Hepatocyte (in vitro differentiated cells): ENCODE results near the gene CNTNAP2. TPM values are rescaled to one million over a fixed set of nuclear protein-coding genes. Genes with fewer than 3 reads are reported as not detected.
A peak's percentile ranks its signal among the peaks of the same experiment; 100 is the strongest.

Experiments used
- DNase-seq: peaks from one replicate; pipeline ENCODE4 v3.0.0-alpha.2; 2016; ENCODE audit warnings: low spot score
- H2AFZ ChIP-seq: fragments of 200-600 bp; sonication (generic); 2 replicates; pipeline ENCODE4 v1.6.0; 2016; ENCODE audit warnings: antibody characterized with exemption, mild to moderate bottlenecking
- H3K27ac ChIP-seq: fragments of 200-600 bp; sonication (generic); 2 replicates; pipeline ENCODE4 v1.5.1; 2016; ENCODE audit warnings: mild to moderate bottlenecking
- H3K27me3 ChIP-seq: fragments of 200-600 bp; sonication (generic); 2 replicates; pipeline ENCODE4 v1.6.1; 2016
- H3K36me3 ChIP-seq: fragments of 200-600 bp; sonication (generic); replicated peaks from 2 replicates; pipeline ENCODE4 v1.5.1; 2016; ENCODE audit warnings: low read depth; ENCODE audit not compliant: insufficient read depth
- H3K4me1 ChIP-seq: fragments of 200-600 bp; sonication (generic); 2 replicates; pipeline ENCODE4 v1.5.1; 2016; ENCODE audit warnings: mild to moderate bottlenecking, moderate library complexity; ENCODE audit not compliant: insufficient read depth
- H3K4me2 ChIP-seq: fragments of 200-600 bp; sonication (generic); 2 replicates; pipeline ENCODE4 v1.6.0; 2016
- H3K4me3 ChIP-seq: fragments of 200-600 bp; sonication (generic); 2 replicates; pipeline ENCODE4 v1.5.1; 2016; ENCODE audit warnings: mild to moderate bottlenecking
- H3K79me2 ChIP-seq: fragments of 200-600 bp; sonication (generic); 2 replicates; pipeline ENCODE4 v1.6.0; 2017; ENCODE audit warnings: mild to moderate bottlenecking
- H3K9me2 ChIP-seq: fragments of 200-600 bp; sonication (generic); replicated peaks from 2 replicates; pipeline ENCODE4 v1.6.0; 2017; ENCODE audit warnings: mild to moderate bottlenecking; ENCODE audit not compliant: insufficient read depth
- H3K9me3 ChIP-seq: fragments of 200-600 bp; sonication (generic); 2 replicates; pipeline ENCODE4 v1.5.1; 2016; ENCODE audit warnings: low read depth, mild to moderate bottlenecking
- H4K20me1 ChIP-seq: fragments of 200-600 bp; sonication (generic); 2 replicates; pipeline ENCODE4 v1.6.0; 2016; ENCODE audit warnings: mild to moderate bottlenecking; ENCODE audit not compliant: insufficient read depth, poor library complexity, severe bottlenecking
- EZH2 ChIP-seq: fragments of 200-600 bp; sonication (generic); IDR thresholded peaks from 2 replicates; pipeline ENCODE4 v1.6.1; 2016; ENCODE audit warnings: antibody characterized with exemption, mild to moderate bottlenecking, borderline replicate concordance
- EZH2phosphoT487 ChIP-seq: fragments of 200-600 bp; sonication (generic); IDR thresholded peaks from one replicate; pipeline ENCODE4 v1.6.1; 2018; ENCODE audit warnings: antibody characterized with exemption, mild to moderate bottlenecking, low read depth, moderate library complexity; ENCODE audit not compliant: unreplicated experiment, severe bottlenecking
- WGBS: methylation state at CpG from one replicate; pipeline ENCODE4 v1.1.6; 2016; ENCODE audit warnings: low lambda C conversion rate; ENCODE audit errors: missing lambda C conversion rate; 5-methylcytosine and 5-hydroxymethylcytosine counted together
- polyA plus RNA-seq: library from polyadenylated mRNA; unstranded; fragments of >200 nt; fragmentation: Nextera tagmentation; extraction: Ambion mirVana; gene quantifications from 2 replicates; pipeline ENCODE4 v1.2.1, GENCODE V29; 2016
- total RNA-seq: library from RNA; depleted of rRNA; stranded (reverse); fragments of >200 nt; gene quantifications from 2 replicates; pipeline ENCODE4 v1.2.3, GENCODE V29; 2014
- TF ChIP-seq, protein P1 (sequence below): fragments of 200-600 bp; sonication (generic); IDR thresholded peaks from 2 replicates; pipeline ENCODE4 v1.5.1; 2016; ENCODE audit warnings: antibody characterized with exemption, mild to moderate bottlenecking; ENCODE audit not compliant: poor library complexity

CNTNAP2 gene
- total and polyA plus RNA-seq, 2 experiments from 2014 or later = 7.5 to 14.7 TPM

DNA sequence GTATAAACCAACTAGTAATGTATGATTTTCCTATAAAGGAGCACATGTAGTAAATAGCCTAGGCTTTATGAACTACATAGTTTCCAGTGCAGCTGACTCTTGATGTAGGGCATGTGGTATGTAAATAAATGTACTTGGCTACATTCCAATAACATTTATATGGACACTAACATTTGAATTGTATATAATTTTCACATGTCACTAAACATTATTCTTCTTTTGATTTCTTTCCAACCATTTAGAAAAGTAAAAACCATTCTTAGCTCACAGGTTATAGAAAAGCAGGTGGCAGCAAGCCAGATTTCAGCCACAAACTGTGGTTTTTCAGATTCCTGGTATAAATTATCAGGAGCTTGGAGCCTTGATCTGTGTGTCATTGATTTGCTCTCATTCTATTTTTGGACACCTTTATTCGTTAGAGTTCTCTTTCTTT, 1182.0 kb downstream of the CNTNAP2 start:
- Histone ChIP-seq H3K4me1 (no peaks in the 10 kb centered on the region), H3K4me3 (no peak overlapping the region), H3K4me2 (no peak overlapping the region), H4K20me1 (no peaks in the 10 kb centered on the region), H2AFZ (no peak overlapping the region), H3K27ac (no peak overlapping the region), H3K36me3 (no peaks in the 10 kb centered on the region), H3K9me3 (no peaks in the 10 kb centered on the region), H3K27me3 (no peaks in the 10 kb centered on the region), H3K79me2 (no peaks in the 10 kb centered on the region), H3K9me2 (no peaks in the 10 kb centered on the region)
- 45% methylated on average over 1 of the region's 1 CpG for WGBS
- TF ChIP-seq, protein P1, sequence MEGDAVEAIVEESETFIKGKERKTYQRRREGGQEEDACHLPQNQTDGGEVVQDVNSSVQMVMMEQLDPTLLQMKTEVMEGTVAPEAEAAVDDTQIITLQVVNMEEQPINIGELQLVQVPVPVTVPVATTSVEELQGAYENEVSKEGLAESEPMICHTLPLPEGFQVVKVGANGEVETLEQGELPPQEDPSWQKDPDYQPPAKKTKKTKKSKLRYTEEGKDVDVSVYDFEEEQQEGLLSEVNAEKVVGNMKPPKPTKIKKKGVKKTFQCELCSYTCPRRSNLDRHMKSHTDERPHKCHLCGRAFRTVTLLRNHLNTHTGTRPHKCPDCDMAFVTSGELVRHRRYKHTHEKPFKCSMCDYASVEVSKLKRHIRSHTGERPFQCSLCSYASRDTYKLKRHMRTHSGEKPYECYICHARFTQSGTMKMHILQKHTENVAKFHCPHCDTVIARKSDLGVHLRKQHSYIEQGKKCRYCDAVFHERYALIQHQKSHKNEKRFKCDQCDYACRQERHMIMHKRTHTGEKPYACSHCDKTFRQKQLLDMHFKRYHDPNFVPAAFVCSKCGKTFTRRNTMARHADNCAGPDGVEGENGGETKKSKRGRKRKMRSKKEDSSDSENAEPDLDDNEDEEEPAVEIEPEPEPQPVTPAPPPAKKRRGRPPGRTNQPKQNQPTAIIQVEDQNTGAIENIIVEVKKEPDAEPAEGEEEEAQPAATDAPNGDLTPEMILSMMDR = no peak
- no peak for TF ChIP-seq EZH2phosphoT487
- TF ChIP-seq EZH2 = no peak
- peak; percentile 13 for DNase-seq

DNA sequence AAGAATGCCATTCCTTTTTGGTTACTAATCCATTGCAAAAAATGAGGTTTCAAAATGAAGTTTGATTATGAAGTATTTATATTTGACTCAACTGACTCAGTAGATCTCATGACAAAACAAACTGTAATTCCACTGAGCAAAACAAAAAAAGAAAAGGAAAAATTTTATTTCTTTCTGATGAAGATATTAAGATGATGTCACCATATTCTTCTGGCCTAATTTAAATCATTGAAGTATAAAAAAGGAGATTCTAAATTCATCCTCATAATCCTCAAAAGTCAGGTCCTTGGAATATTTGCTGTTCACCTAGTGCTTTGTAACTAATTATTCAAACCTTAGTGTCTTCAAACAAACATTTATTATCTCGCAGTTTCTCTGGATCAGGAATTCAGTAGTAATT, 1183.7 kb downstream of the CNTNAP2 start:
- H3K36me3 ChIP-seq = no peaks in the 10 kb centered on the region
- H3K9me3 ChIP-seq = no peaks in the 10 kb centered on the region
- H3K27ac ChIP-seq = no peak overlapping the region
- H2AFZ ChIP-seq = no peak overlapping the region
- no peaks in the 10 kb centered on the region for H3K27me3 ChIP-seq
- H3K4me1 ChIP-seq = no peaks in the 10 kb centered on the region
- H4K20me1 ChIP-seq = no peaks in the 10 kb centered on the region
- H3K4me3 ChIP-seq = no peak overlapping the region
- H3K4me2 ChIP-seq = no peak overlapping the region
- no peaks in the 10 kb centered on the region for H3K79me2 ChIP-seq
- TF ChIP-seq EZH2phosphoT487 (no peak), EZH2 (no peak)
- TF ChIP-seq, protein P1 = no peak
- no peak for DNase-seq
- WGBS = 82% methylated on average over 1 of the region's 1 CpG
- H3K9me2 ChIP-seq = no peaks in the 10 kb centered on the region

DNA sequence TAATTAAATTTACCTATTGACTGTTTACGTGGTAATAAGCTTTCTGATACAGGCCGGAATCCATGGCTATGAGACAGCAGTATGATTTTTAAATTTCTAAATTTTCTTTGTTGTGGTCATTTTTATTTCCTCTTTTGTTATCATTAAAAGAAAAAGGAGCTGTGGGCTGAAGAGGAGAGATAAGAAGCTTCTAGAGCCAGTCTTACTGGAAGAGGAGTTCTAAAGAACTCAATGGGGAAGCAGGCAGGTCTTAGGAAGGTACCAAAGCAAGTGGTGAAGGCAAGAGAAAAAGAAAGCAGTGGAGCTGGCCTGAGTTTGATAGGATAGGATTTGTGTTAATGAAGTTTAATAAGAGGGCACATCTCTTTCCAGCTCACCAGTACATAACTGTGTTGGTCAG, 1187.8 kb downstream of the CNTNAP2 start:
- 82% methylated on average over 2 of the region's 2 CpGs for WGBS
- no peaks in the 10 kb centered on the region for H3K27me3 ChIP-seq
- H3K79me2 ChIP-seq = no peaks in the 10 kb centered on the region
- H3K4me3 ChIP-seq = no peak overlapping the region
- no peaks in the 10 kb centered on the region for H3K9me2 ChIP-seq
- TF ChIP-seq EZH2 (no peak), EZH2phosphoT487 (no peak)
- TF ChIP-seq, protein P1 = no peak
- no peaks in the 10 kb centered on the region for H3K9me3 ChIP-seq
- H3K27ac ChIP-seq = no peak overlapping the region
- DNase-seq = no peak
- no peak overlapping the region for H3K4me2 ChIP-seq
- H3K4me1 ChIP-seq = no peaks in the 10 kb centered on the region
- H4K20me1 ChIP-seq = no peaks in the 10 kb centered on the region
- no peak overlapping the region for H2AFZ ChIP-seq
- no peaks in the 10 kb centered on the region for H3K36me3 ChIP-seq

DNA sequence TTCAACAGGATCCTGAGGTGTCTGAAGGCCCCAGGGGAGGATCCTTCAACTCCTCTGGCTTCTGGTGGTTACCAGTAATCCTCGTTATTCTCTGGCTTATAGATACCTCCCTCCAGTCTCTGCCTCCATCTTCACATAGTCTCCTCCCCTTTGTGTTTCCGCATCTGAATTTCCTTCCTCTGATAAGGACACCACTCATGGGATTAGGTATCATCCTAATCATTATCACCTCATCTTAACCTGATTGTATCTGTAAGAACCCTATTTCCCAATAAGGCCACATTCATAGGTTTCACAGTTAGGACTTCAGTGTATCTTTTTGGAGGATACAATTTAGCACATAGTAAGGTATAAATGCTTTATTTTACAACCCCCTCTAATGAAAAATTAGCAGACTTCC, 1189.2 kb downstream of the CNTNAP2 start:
- TF ChIP-seq EZH2 = no peak
- TF ChIP-seq EZH2phosphoT487 = no peak
- TF ChIP-seq, protein P1 = no peak
- Histone ChIP-seq H3K4me1 (no peaks in the 10 kb centered on the region), H3K79me2 (no peaks in the 10 kb centered on the region), H2AFZ (no peak overlapping the region), H3K27ac (no peak overlapping the region), H3K36me3 (no peaks in the 10 kb centered on the region), H3K9me2 (no peaks in the 10 kb centered on the region), H3K9me3 (no peaks in the 10 kb centered on the region), H3K4me3 (no peak overlapping the region), H3K27me3 (no peaks in the 10 kb centered on the region), H4K20me1 (no peaks in the 10 kb centered on the region), H3K4me2 (no peak overlapping the region)
- WGBS = 86% methylated on average over 2 of the region's 2 CpGs
- DNase-seq = no peak
